Progenitor cell of endocrine pancreas (in vitro differentiated cells): ENCODE results near the gene LAMA3. TPM values are rescaled to one million over a fixed set of nuclear protein-coding genes. Genes with fewer than 3 reads are reported as not detected.
A peak's percentile ranks its signal among the peaks of the same experiment; 100 is the strongest.

ENCODE experiments used
- DNase-seq: peaks from one replicate; pipeline ENCODE4 v3.0.0; 2021; ENCODE audit warnings: low spot score; ENCODE audit not compliant: unreplicated experiment
- H3K27ac Mint-ChIP-seq: 2 replicates; pipeline ENCODE4 v1.8.0; 2021; ENCODE audit warnings: mild to moderate bottlenecking, moderate library complexity, mixed read lengths
- H3K27me3 Mint-ChIP-seq: 2 replicates; pipeline ENCODE4 v1.8.0; 2021; ENCODE audit warnings: mixed read lengths
- H3K36me3 Mint-ChIP-seq: 2 replicates; pipeline ENCODE4 v1.8.0; 2022; ENCODE audit warnings: mixed read lengths; ENCODE audit not compliant: insufficient read depth
- H3K4me1 Mint-ChIP-seq: 2 replicates; pipeline ENCODE4 v1.8.0; 2021; ENCODE audit warnings: low read depth, mixed read lengths
- H3K4me3 Mint-ChIP-seq: 2 replicates; pipeline ENCODE4 v1.8.0; 2021; ENCODE audit warnings: low read depth, mild to moderate bottlenecking, moderate library complexity, mixed read lengths
- H3K9me3 Mint-ChIP-seq: 2 replicates; pipeline ENCODE4 v1.8.0; 2021; ENCODE audit warnings: low read depth, mixed read lengths
- total RNA-seq: library from RNA; stranded (reverse); gene quantifications from 2 replicates; pipeline ENCODE4 v1.2.1, GENCODE V29; 2021
- TF ChIP-seq, protein P1 (sequence below): fragments of 200-600 bp; sonication (generic); IDR thresholded peaks from one replicate; pipeline ENCODE4 v1.5.0; 2021; ENCODE audit warnings: antibody characterized with exemption, mild to moderate bottlenecking; ENCODE audit not compliant: unreplicated experiment

Gene LAMA3
- total RNA-seq, 1 donor from 2014 or later, result 0.84 TPM

DNA sequence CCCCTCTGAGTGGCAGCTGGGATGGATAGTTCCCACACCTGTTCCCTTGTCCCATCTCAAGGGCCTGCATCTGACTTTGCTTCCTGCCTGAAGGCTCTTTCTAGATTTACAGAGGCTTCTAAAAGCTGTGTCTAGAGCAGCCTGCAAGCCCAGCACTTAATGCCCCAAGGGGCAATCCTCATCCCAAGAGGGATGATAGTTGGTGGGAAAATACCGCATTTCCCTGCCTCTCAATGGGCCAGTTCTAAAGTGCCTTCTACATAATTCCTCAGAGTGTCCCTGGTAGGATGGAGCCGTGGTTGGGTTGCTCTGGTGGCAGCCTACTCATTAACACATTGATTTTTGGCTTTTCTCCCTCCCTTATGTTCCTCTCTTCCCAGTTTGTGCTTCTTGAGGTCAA is 29.5 kb downstream of the LAMA3 start:
- TF ChIP-seq, protein P1, sequence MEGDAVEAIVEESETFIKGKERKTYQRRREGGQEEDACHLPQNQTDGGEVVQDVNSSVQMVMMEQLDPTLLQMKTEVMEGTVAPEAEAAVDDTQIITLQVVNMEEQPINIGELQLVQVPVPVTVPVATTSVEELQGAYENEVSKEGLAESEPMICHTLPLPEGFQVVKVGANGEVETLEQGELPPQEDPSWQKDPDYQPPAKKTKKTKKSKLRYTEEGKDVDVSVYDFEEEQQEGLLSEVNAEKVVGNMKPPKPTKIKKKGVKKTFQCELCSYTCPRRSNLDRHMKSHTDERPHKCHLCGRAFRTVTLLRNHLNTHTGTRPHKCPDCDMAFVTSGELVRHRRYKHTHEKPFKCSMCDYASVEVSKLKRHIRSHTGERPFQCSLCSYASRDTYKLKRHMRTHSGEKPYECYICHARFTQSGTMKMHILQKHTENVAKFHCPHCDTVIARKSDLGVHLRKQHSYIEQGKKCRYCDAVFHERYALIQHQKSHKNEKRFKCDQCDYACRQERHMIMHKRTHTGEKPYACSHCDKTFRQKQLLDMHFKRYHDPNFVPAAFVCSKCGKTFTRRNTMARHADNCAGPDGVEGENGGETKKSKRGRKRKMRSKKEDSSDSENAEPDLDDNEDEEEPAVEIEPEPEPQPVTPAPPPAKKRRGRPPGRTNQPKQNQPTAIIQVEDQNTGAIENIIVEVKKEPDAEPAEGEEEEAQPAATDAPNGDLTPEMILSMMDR, result no peak
- H3K27me3 Mint-ChIP-seq, result peaks cover 4% of the 10 kb centered on the region
- H3K9me3 Mint-ChIP-seq, result no peaks in the 10 kb centered on the region
- no peaks in the 10 kb centered on the region for H3K36me3 Mint-ChIP-seq
- no peak overlapping the region for H3K27ac Mint-ChIP-seq
- H3K4me3 Mint-ChIP-seq, result no peak overlapping the region
- peaks cover 13% of the 10 kb centered on the region for H3K4me1 Mint-ChIP-seq
- no peak for DNase-seq

- no peak for DNase-seq
- Mint-ChIP-seq H3K4me1 (peaks cover 13% of the 10 kb centered on the region), H3K9me3 (no peaks in the 10 kb centered on the region), H3K36me3 (no peaks in the 10 kb centered on the region), H3K4me3 (no peak overlapping the region), H3K27me3 (peaks cover 4% of the 10 kb centered on the region), H3K27ac (peak overlapping the region; percentile 43)
- TF ChIP-seq, protein P1, result no peak
These were observed 30.5 kb downstream of the LAMA3 start for GRCh38 chr18:23719634-23720201.

- no peak overlapping the region for H3K4me3 Mint-ChIP-seq
- peaks cover 7% of the 10 kb centered on the region for H3K4me1 Mint-ChIP-seq
- no peaks in the 10 kb centered on the region for H3K9me3 Mint-ChIP-seq
- no peak overlapping the region for H3K27ac Mint-ChIP-seq
- H3K27me3 Mint-ChIP-seq, result peaks cover 4% of the 10 kb centered on the region
- TF ChIP-seq, protein P1, result no peak
- DNase-seq, result no peak
- no peaks in the 10 kb centered on the region for H3K36me3 Mint-ChIP-seq
These were observed 32.6 kb downstream of the LAMA3 start for GRCh38 chr18:23721696-23722480.

GRCh38 chr18:23722646-23723045 is 33.4 kb downstream of the LAMA3 start:
- H3K27ac Mint-ChIP-seq, result no peak overlapping the region

DNA sequence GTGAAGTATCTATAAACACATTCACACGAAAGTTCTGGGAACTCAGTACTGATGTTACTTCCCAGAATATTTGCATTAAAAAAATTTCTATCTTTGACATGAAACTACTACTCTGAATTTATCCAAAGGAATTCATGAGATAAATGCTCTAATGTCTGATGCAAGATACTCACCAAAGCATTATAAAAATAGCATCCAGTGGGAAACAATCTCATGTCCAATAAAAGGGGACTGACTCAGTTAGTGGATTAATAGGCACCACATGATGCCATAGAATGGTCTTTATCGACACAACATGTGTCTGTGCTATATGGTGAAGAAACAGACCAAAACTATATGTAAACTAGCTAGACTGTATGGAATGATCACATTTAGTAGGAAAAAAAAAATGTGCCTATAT is 33.9 kb downstream of the LAMA3 start:
- TF ChIP-seq, protein P1, result no peak
- no peak overlapping the region for H3K27ac Mint-ChIP-seq
- no peak for DNase-seq
- H3K27me3 Mint-ChIP-seq, result peaks cover 4% of the 10 kb centered on the region
- H3K9me3 Mint-ChIP-seq, result no peaks in the 10 kb centered on the region
- H3K36me3 Mint-ChIP-seq, result no peaks in the 10 kb centered on the region
- peaks cover 7% of the 10 kb centered on the region for H3K4me1 Mint-ChIP-seq
- H3K4me3 Mint-ChIP-seq, result no peak overlapping the region

More at GRCh38 chr18:23722646-23723045, 33.4 kb downstream of the LAMA3 start:
- no peak for DNase-seq
- H3K9me3 Mint-ChIP-seq, result no peaks in the 10 kb centered on the region
- no peak overlapping the region for H3K4me3 Mint-ChIP-seq
- peaks cover 4% of the 10 kb centered on the region for H3K27me3 Mint-ChIP-seq
- TF ChIP-seq, protein P1, result no peak
- no peaks in the 10 kb centered on the region for H3K36me3 Mint-ChIP-seq
- peaks cover 7% of the 10 kb centered on the region for H3K4me1 Mint-ChIP-seq
